ENCODE measurements around the gene HIVEP3. TPM values are rescaled to one million over a fixed set of nuclear protein-coding genes. Genes with fewer than 3 reads are reported as not detected.

The HIVEP3 gene
- total and polyA plus RNA-seq, 2 donors (not counting 1 experiment from before 2014, with no cell fraction given), result 2.0 to 5.1 TPM

DNA sequence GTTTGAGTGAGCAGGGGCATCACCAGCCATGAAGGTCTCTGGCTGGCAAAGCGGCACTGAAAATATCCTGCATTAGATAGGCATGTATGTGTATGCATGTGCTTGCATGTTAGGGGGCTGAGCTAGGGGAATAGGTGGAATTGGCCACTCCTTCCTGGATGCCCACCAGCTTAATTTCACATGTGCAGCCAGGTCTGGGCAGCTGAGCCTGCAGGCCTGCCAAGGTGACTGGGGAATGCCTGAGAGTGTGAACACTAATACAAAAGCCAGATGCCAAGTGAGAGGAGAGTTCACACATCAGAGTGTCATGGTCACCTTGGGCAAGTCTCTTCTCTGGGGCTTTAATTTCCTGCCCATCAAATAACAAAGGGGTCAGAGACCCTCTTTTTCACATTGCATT, 155.9 kb downstream of the HIVEP3 start:
- ChIA-PET CTCF (no interaction called here), POLR2A (no interaction called here)
- no peaks in the 10 kb centered on the region for H3K27me3 ChIP-seq (replicated peaks in 1 of 4; ENCODE audit: control extremely low read depth in 1 of 4, control insufficient read depth in 3 of 4, insufficient read depth in 4 of 4, low read length in 3 of 4)
- no peak overlapping the region for H2AFZ ChIP-seq (ENCODE audit: insufficient read depth, low read depth, low read length, poor library complexity, severe bottlenecking)
- no peak overlapping the region for H3K4me2 ChIP-seq (replicated peaks; ENCODE audit: low read depth, low read length, poor library complexity, severe bottlenecking)
- WGBS (ENCODE audit: insufficient coverage), result 100% methylated on average over 1 of the region's 1 CpG
- no peaks in the 10 kb centered on the region for H3K36me3 ChIP-seq (replicated peaks in 1 of 2; ENCODE audit: control extremely low read depth in 1 of 2, control insufficient read depth in 1 of 2, extremely low read depth in 1 of 2, insufficient read depth in 2 of 2, low read length in 1 of 2)
- ATAC-seq (ENCODE audit: low read depth) (no peak), DNase-seq (no peak)
- no peak overlapping the region for H3K9ac ChIP-seq (ENCODE audit: low read length)
- H3K79me2 ChIP-seq (ENCODE audit: control insufficient read depth, insufficient read depth, low read length), result no peaks in the 10 kb centered on the region
- H3K4me3 ChIP-seq (ENCODE audit: control extremely low read depth in 1 of 5, extremely low read depth in 1 of 5, insufficient read depth in 1 of 5, low read depth in 2 of 5, low read length in 4 of 5), result no peak overlapping the region
- H3K9me3 Mint-ChIP-seq (ENCODE audit: insufficient read depth), result peaks cover 11% of the 10 kb centered on the region
- H3K27ac Mint-ChIP-seq, result no peak overlapping the region
- no peaks in the 10 kb centered on the region for H4K20me1 ChIP-seq (ENCODE audit: control insufficient read depth, insufficient read depth, low read length, poor library complexity, severe bottlenecking)
- H3K4me3 Mint-ChIP-seq, result no peak overlapping the region
- peaks cover 42% of the 10 kb centered on the region for H3K4me1 Mint-ChIP-seq
- no peaks in the 10 kb centered on the region for H3K27me3 Mint-ChIP-seq
- H3K4me1 ChIP-seq (ENCODE audit: control insufficient read depth in 2 of 2, insufficient read depth in 2 of 2, low read length in 2 of 2), result peaks cover 34 to 37% of the 10 kb centered on the region in 2 donors
- no peak for TF ChIP-seq EZH2 (IDR thresholded peaks at IDR 0.05; ENCODE audit: borderline replicate concordance, insufficient read depth, low read depth, low read length, poor library complexity, severe bottlenecking)
- TF ChIP-seq, protein P1, sequence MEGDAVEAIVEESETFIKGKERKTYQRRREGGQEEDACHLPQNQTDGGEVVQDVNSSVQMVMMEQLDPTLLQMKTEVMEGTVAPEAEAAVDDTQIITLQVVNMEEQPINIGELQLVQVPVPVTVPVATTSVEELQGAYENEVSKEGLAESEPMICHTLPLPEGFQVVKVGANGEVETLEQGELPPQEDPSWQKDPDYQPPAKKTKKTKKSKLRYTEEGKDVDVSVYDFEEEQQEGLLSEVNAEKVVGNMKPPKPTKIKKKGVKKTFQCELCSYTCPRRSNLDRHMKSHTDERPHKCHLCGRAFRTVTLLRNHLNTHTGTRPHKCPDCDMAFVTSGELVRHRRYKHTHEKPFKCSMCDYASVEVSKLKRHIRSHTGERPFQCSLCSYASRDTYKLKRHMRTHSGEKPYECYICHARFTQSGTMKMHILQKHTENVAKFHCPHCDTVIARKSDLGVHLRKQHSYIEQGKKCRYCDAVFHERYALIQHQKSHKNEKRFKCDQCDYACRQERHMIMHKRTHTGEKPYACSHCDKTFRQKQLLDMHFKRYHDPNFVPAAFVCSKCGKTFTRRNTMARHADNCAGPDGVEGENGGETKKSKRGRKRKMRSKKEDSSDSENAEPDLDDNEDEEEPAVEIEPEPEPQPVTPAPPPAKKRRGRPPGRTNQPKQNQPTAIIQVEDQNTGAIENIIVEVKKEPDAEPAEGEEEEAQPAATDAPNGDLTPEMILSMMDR (IDR thresholded peaks at IDR 0.05), result no peak
- H3K9me3 ChIP-seq (ENCODE audit: control extremely low read depth in 1 of 3, control insufficient read depth in 2 of 3, insufficient read depth in 1 of 3, low read length in 2 of 3), result peaks cover 0 to 17% (median 12%) of the 10 kb centered on the region in 3 donors
- no peak overlapping the region for H3K27ac ChIP-seq (ENCODE audit: low read length in 2 of 2)
- intact Hi-C loops (cut with micrococcal nuclease), result loop anchor here (10.0 kb wide), 1 partner anchor 132 kb away; no protein-coding TSS in a partner anchor

DNA sequence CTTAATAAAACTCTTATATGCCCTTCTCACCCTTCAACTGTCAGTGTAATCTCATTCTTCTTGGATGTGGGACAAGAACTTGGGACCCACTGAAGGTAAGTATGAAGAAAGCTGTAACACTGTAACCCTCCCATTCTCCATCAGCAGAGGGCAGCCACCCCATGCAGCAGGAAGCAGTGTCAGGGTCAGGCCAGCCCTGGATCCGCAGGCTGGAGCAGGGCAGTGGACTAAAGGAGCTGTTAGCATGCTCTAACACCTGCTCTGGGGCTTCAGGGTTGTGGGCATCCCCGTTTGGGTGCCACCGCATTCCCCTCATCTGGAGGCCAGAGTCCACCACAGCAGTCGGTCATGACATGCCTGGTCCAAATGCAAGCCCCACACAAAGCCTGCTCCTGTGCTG, 156.5 kb downstream of the HIVEP3 start:
- ChIA-PET CTCF (no interaction called here), POLR2A (no interaction called here)
- no peak overlapping the region for H2AFZ ChIP-seq (ENCODE audit: insufficient read depth, low read depth, low read length, poor library complexity, severe bottlenecking)
- WGBS (ENCODE audit: insufficient coverage), result 71% methylated on average over 4 of the region's 4 CpGs
- no peaks in the 10 kb centered on the region for H3K36me3 ChIP-seq (replicated peaks in 1 of 2; ENCODE audit: control extremely low read depth in 1 of 2, control insufficient read depth in 1 of 2, extremely low read depth in 1 of 2, insufficient read depth in 2 of 2, low read length in 1 of 2)
- H3K9me3 Mint-ChIP-seq (ENCODE audit: insufficient read depth), result peaks cover 11% of the 10 kb centered on the region
- H3K27ac Mint-ChIP-seq, result no peak overlapping the region
- H3K79me2 ChIP-seq (ENCODE audit: control insufficient read depth, insufficient read depth, low read length), result no peaks in the 10 kb centered on the region
- H3K27ac ChIP-seq (ENCODE audit: low read length in 2 of 2), result no peak overlapping the region
- H3K4me2 ChIP-seq (replicated peaks; ENCODE audit: low read depth, low read length, poor library complexity, severe bottlenecking), result no peak overlapping the region
- H3K4me3 ChIP-seq (ENCODE audit: control extremely low read depth in 1 of 5, extremely low read depth in 1 of 5, insufficient read depth in 1 of 5, low read depth in 2 of 5, low read length in 4 of 5), result no peak overlapping the region
- peaks cover 32% of the 10 kb centered on the region in 2 donors for H3K4me1 ChIP-seq (ENCODE audit: control insufficient read depth in 2 of 2, insufficient read depth in 2 of 2, low read length in 2 of 2)
- ATAC-seq (ENCODE audit: low read depth), result no peak
- no peak overlapping the region for H3K4me3 Mint-ChIP-seq
- intact Hi-C loops (cut with micrococcal nuclease), result loop anchor here (10.0 kb wide), 1 partner anchor 133 kb away; no protein-coding TSS in a partner anchor
- DNase-seq, result no peak
- no peaks in the 10 kb centered on the region for H3K27me3 ChIP-seq (replicated peaks in 1 of 4; ENCODE audit: control extremely low read depth in 1 of 4, control insufficient read depth in 3 of 4, insufficient read depth in 4 of 4, low read length in 3 of 4)
- peaks cover 38% of the 10 kb centered on the region for H3K4me1 Mint-ChIP-seq
- TF ChIP-seq, protein P1 (IDR thresholded peaks at IDR 0.05), result no peak
- TF ChIP-seq EZH2 (IDR thresholded peaks at IDR 0.05; ENCODE audit: borderline replicate concordance, insufficient read depth, low read depth, low read length, poor library complexity, severe bottlenecking), result no peak
- no peak overlapping the region for H3K9ac ChIP-seq (ENCODE audit: low read length)
- peaks cover 0 to 17% (median 12%) of the 10 kb centered on the region in 3 donors for H3K9me3 ChIP-seq (ENCODE audit: control extremely low read depth in 1 of 3, control insufficient read depth in 2 of 3, insufficient read depth in 1 of 3, low read length in 2 of 3)
- H3K27me3 Mint-ChIP-seq, result no peaks in the 10 kb centered on the region
- H4K20me1 ChIP-seq (ENCODE audit: control insufficient read depth, insufficient read depth, low read length, poor library complexity, severe bottlenecking), result no peaks in the 10 kb centered on the region
